ENCODE measurements around the gene ARHGDIG.

Gene ARHGDIG

GRCh38 chr16:285146-286055, 5.0 kb downstream of the ARHGDIG start:
- Histone ChIP-seq H3F3A (ENCODE audit: control insufficient read depth, insufficient read depth) (no peaks in the 10 kb centered on the region), H3K4me3 (ENCODE audit: low read length) (no peak overlapping the region), H3K36me3 (ENCODE audit: control insufficient read depth, low read length) (peaks cover 5% of the 10 kb centered on the region; the same call in 1 of the 2 replicates), H3K79me2 (ENCODE audit: control insufficient read depth, low read length) (no peaks in the 10 kb centered on the region), H3K9me3 (ENCODE audit: control insufficient read depth, insufficient read depth, low read length) (no peaks in the 10 kb centered on the region), H3K4me1 (ENCODE audit: control insufficient read depth, low read length) (peaks cover 9% of the 10 kb centered on the region), H3K4me2 (ENCODE audit: low read length) (peak overlapping the region; percentile 11; the same call in 1 of the 2 replicates), H3K9me2 (replicated peaks; ENCODE audit: control insufficient read depth, low read length) (no peaks in the 10 kb centered on the region), H4K20me1 (ENCODE audit: control insufficient read depth, insufficient read depth, low read depth, low read length) (no peaks in the 10 kb centered on the region), H3K27ac (ENCODE audit: low read depth, low read length) (no peak overlapping the region), H3K27me3 (ENCODE audit: control insufficient read depth, low read length) (no peaks in the 10 kb centered on the region)
- TF ChIP-seq EZH2phosphoT487 (IDR thresholded peaks at IDR 0.05; ENCODE audit: borderline replicate concordance, low read length) (no peak), CTCF (IDR thresholded peaks at IDR 0.05; ENCODE audit: low read depth, low read length, poor library complexity, severe bottlenecking) (no peak)

DNA sequence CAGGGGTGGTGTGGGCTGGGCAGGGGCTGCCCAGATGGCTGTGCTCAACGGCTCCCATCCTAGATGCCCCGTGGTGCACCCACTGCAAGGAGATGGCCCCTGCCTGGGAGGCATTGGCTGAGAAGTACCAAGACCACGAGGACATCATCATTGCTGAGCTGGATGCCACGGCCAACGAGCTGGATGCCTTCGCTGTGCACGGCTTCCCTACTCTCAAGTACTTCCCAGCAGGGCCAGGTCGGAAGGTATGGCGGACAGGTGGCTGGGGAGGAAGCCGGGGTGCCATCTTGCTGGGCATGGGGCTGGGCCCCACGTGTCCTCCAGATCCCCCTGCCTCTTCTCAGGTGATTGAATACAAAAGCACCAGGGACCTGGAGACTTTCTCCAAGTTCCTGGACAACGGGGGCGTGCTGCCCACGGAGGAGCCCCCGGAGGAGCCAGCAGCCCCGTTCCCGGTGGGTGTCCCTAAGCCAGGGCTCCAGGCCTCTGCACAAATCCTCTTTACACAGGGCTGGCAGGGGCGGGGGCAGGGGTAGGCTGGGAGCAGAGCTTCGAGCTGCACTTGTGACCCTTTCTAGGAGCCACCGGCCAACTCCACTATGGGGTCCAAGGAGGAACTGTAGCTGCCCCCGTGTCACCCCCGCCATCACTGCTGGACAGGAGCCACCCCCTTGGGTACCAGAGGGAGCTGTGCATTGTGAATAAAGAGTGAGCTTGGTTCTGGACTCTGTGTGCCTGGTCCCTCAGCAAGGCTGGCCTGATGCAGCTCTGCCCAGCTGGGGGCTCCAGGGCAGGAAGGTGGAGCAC, 6.3 kb downstream of the ARHGDIG start:
- Histone ChIP-seq H3K79me2 (ENCODE audit: control insufficient read depth, low read length) (no peaks in the 10 kb centered on the region), H3K27me3 (ENCODE audit: control insufficient read depth, low read length) (no peaks in the 10 kb centered on the region), H3K4me2 (ENCODE audit: low read length) (no peak overlapping the region), H3F3A (ENCODE audit: control insufficient read depth, insufficient read depth) (no peaks in the 10 kb centered on the region), H3K9me3 (ENCODE audit: control insufficient read depth, insufficient read depth, low read length) (no peaks in the 10 kb centered on the region), H3K27ac (ENCODE audit: low read depth, low read length) (no peak overlapping the region), H3K36me3 (ENCODE audit: control insufficient read depth, low read length) (peaks cover 5% of the 10 kb centered on the region; the same call in 1 of the 2 replicates), H3K4me1 (ENCODE audit: control insufficient read depth, low read length) (peaks cover 9% of the 10 kb centered on the region), H3K4me3 (ENCODE audit: low read length) (no peak overlapping the region), H3K9me2 (replicated peaks; ENCODE audit: control insufficient read depth, low read length) (no peaks in the 10 kb centered on the region), H4K20me1 (ENCODE audit: control insufficient read depth, insufficient read depth, low read depth, low read length) (no peaks in the 10 kb centered on the region)
- TF ChIP-seq CTCF (IDR thresholded peaks at IDR 0.05; ENCODE audit: low read depth, low read length, poor library complexity, severe bottlenecking) (no peak), EZH2phosphoT487 (IDR thresholded peaks at IDR 0.05; ENCODE audit: borderline replicate concordance, low read length) (no peak)

DNA sequence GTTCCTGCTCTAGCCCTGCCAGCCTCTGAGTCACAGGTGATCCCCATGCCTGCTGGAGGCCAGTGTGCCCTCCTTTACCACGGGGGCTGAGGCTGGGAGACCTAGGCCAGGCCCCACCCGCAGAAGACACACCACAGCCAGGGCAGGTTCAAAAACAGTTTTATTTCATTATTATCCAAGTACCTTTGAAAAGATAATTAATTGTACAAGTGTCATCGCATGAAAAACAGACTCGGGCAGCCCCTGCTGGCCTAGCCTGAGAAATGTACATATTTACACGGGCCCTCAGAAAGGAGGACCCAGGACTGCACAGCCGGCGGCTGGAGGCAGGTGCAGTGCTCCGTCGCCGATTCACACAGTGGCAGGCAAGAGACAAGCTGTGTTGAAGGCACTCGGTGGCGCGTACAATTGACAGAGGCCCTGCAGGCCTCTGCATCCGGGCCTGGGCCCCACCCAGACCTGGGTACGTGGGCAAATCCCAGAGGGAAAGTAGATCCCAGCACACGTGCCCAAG, 7.0 kb downstream of the ARHGDIG start:
- no peaks in the 10 kb centered on the region for H3K79me2 ChIP-seq (ENCODE audit: control insufficient read depth, low read length)
- peaks cover 5% of the 10 kb centered on the region; the same call in 1 of the 2 replicates for H3K36me3 ChIP-seq (ENCODE audit: control insufficient read depth, low read length)
- H3K4me1 ChIP-seq (ENCODE audit: control insufficient read depth, low read length), result peaks cover 9% of the 10 kb centered on the region
- no peak overlapping the region for H3K4me3 ChIP-seq (ENCODE audit: low read length)
- H3K27me3 ChIP-seq (ENCODE audit: control insufficient read depth, low read length), result no peaks in the 10 kb centered on the region
- no peak overlapping the region for H3K4me2 ChIP-seq (ENCODE audit: low read length)
- H3K9me3 ChIP-seq (ENCODE audit: control insufficient read depth, insufficient read depth, low read length), result no peaks in the 10 kb centered on the region
- H3K27ac ChIP-seq (ENCODE audit: low read depth, low read length), result no peak overlapping the region
- TF ChIP-seq EZH2phosphoT487 (IDR thresholded peaks at IDR 0.05; ENCODE audit: borderline replicate concordance, low read length) (no peak), CTCF (IDR thresholded peaks at IDR 0.05; ENCODE audit: low read depth, low read length, poor library complexity, severe bottlenecking) (peak; percentile 19)
- H4K20me1 ChIP-seq (ENCODE audit: control insufficient read depth, insufficient read depth, low read depth, low read length), result no peaks in the 10 kb centered on the region
- H3K9me2 ChIP-seq (replicated peaks; ENCODE audit: control insufficient read depth, low read length), result no peaks in the 10 kb centered on the region
- H3F3A ChIP-seq (ENCODE audit: control insufficient read depth, insufficient read depth), result no peaks in the 10 kb centered on the region

Measured in DOHH2 (cell line).